Kidney epithelial cell (primary cell): ENCODE measurements around the gene PEX7. TPM values are rescaled to one million over a fixed set of nuclear protein-coding genes. Genes with fewer than 3 reads are reported as not detected.
A peak's percentile ranks its signal among the peaks of the same experiment; 100 is the strongest.
"Not testable (repeated sequence)": the region's sequence is repeated elsewhere in the genome, so short reads cannot be mapped to it uniquely, and the experiment has no call there.

Experiments used
- DNase-seq: peaks from one replicate; pipeline ENCODE4 v3.0.0-alpha.2; 2010; ENCODE audit warnings: low read depth
- H3K27me3 ChIP-seq: 2 replicates; pipeline ENCODE4 v1.6.0; 2011; ENCODE audit warnings: low read length; ENCODE audit not compliant: control insufficient read depth, insufficient read depth
- H3K36me3 ChIP-seq: 2 replicates; pipeline ENCODE4 v1.5.1; 2011; ENCODE audit warnings: low read length; ENCODE audit not compliant: control insufficient read depth, insufficient read depth
- H3K4me3 ChIP-seq: 2 replicates; pipeline ENCODE4 v1.5.1; 2011; ENCODE audit warnings: low read depth, mild to moderate bottlenecking, control low read depth, low read length
- total RNA-seq: library from RNA; depleted of rRNA; stranded (reverse); fragments of >200 nt; gene quantifications from 2 replicates; pipeline ENCODE4 v1.2.3, GENCODE V29; 2015
- TF ChIP-seq, protein P1 (sequence below): IDR thresholded peaks from 2 replicates; pipeline ENCODE4 v1.5.1; 2011; ENCODE audit warnings: mild to moderate bottlenecking, moderate library complexity, low read length, control low read depth, inconsistent platforms; ENCODE audit not compliant: insufficient read depth, poor library complexity, severe bottlenecking

PEX7 gene
- total RNA-seq, 1 donor from 2014 or later = 17.8 TPM

- Histone ChIP-seq H3K27me3 (no peaks in the 10 kb centered on the region), H3K36me3 (no peaks in the 10 kb centered on the region), H3K4me3 (no peak overlapping the region)
- DNase-seq = no peak
- TF ChIP-seq, protein P1, sequence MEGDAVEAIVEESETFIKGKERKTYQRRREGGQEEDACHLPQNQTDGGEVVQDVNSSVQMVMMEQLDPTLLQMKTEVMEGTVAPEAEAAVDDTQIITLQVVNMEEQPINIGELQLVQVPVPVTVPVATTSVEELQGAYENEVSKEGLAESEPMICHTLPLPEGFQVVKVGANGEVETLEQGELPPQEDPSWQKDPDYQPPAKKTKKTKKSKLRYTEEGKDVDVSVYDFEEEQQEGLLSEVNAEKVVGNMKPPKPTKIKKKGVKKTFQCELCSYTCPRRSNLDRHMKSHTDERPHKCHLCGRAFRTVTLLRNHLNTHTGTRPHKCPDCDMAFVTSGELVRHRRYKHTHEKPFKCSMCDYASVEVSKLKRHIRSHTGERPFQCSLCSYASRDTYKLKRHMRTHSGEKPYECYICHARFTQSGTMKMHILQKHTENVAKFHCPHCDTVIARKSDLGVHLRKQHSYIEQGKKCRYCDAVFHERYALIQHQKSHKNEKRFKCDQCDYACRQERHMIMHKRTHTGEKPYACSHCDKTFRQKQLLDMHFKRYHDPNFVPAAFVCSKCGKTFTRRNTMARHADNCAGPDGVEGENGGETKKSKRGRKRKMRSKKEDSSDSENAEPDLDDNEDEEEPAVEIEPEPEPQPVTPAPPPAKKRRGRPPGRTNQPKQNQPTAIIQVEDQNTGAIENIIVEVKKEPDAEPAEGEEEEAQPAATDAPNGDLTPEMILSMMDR = no peak
Observed at GRCh38 chr6:136932599-136932998, 110.2 kb downstream of the PEX7 start.

GRCh38 chr6:136945072-136945471 lies 122.7 kb downstream of the PEX7 start:
- H3K4me3 ChIP-seq = no peak overlapping the region
- H3K36me3 ChIP-seq = no peaks in the 10 kb centered on the region
- no peaks in the 10 kb centered on the region for H3K27me3 ChIP-seq
- no peak for DNase-seq
- TF ChIP-seq, protein P1 = no peak

- DNase-seq = peak; percentile 34
- TF ChIP-seq, protein P1 = no peak
- no peak overlapping the region for H3K4me3 ChIP-seq
- no peaks in the 10 kb centered on the region for H3K27me3 ChIP-seq
- no peaks in the 10 kb centered on the region for H3K36me3 ChIP-seq
Observed at GRCh38 chr6:136945711-136946121, 123.3 kb downstream of the PEX7 start.

DNA sequence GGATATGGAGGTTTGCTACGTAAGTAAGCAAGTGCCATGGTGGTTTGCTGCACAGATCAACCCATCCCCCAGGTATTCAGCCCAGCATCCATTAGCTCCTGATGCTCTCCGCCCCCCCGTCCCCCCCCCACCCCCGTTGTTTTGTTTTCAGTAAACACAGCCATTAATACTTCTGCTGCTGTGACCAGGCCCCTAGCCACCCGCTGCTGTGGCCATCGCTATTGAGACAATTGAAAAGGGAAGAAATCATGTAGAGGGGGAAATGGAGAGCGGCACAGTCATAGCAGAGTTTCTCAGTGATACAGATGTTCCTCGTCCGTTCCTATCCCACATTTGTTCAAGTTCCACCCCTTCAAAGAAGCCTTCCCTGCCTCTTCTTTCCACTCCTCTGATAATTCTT lies 124.6 kb downstream of the PEX7 start:
- Histone ChIP-seq H3K4me3 (no peak overlapping the region), H3K27me3 (no peaks in the 10 kb centered on the region), H3K36me3 (no peaks in the 10 kb centered on the region)
- TF ChIP-seq, protein P1 = no peak
- DNase-seq = no peak

DNA sequence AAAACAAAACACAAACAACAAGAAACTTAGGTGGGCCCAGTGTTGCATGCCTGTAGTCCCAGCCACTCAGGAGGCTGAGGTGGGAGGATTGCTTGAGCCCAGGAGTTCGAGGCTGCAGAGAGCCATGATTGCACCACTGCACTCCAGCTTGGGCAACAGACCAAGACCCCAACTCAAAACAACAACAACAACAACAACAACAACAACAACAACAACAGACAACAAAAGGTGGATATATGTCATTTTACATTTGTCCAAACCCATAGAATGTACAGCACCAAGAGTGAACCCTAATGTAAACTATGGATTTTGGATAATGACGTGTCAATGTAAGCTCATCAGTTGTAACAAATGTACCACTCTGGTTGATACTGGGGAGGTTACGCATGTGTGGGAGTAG lies 127.6 kb downstream of the PEX7 start:
- DNase-seq, H3K27me3 ChIP-seq, H3K36me3 ChIP-seq, H3K4me3 ChIP-seq: not testable (repeated sequence)

DNA sequence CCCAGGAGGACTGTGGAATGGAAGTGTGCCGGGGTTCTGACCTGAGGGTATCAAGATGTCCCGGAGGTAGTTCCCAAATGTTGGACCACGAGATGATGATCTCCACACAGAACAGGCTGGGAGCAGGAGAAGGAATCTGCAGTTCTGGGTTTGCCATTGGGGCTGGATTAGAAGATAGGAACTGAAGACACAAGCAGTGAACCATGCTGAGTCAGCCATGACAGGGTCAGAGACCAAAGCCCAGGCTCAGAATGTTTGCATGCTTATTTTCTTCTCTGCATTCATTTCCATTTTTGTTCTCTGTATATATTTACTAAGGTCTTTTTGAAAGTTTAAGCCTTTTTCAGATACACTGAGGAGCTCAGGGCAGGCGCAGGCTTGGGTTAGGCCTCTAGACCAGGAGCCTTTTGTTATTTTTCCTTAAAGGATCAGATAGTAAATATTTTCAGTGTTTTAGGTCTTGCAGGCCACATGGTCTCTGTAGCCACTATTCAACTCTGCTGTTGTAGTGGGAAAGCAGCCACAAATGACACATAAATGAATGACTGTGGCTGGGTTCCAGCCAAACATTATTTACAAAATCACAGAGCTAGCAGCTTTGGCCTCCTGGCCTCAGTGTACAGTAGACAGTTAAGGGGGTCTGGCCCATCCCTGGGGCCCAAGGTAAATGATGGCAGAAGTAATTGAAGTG lies 128.2 kb downstream of the PEX7 start:
- TF ChIP-seq, protein P1 = no peak
- Histone ChIP-seq H3K36me3 (no peaks in the 10 kb centered on the region), H3K27me3 (no peaks in the 10 kb centered on the region), H3K4me3 (no peak overlapping the region)
- DNase-seq = no peak
